H1 (cell line): ENCODE measurements around the gene PGD. TPM values are rescaled to one million over a fixed set of nuclear protein-coding genes. Genes with fewer than 3 reads are reported as not detected.

Source experiments
- CTCF ChIA-PET: fragments of 300-600 bp; sonication (Branson Sonifier 250); formaldehyde crosslinking; loops from one replicate; lab custom pipeline; 2021; ENCODE audit not compliant: partially characterized antibody; lab: Charles Lee
- POLR2A ChIA-PET: fragments of 300-600 bp; sonication (Branson Sonifier 250); formaldehyde crosslinking; loops from one replicate; lab custom pipeline; 2021; ENCODE audit warnings: inconsistent platforms; ENCODE audit not compliant: partially characterized antibody; lab: Charles Lee
- DNase-seq, 2 experiments: peaks; one replicate each; pipeline versions ENCODE4 v3.0.0 to v3.0.0-alpha.2; 2010 to 2022; ENCODE audit warnings: low spot score in 2 of 2, low read depth in 1 of 2, mixed read lengths in 1 of 2
- FAIRE-seq: peaks from 2 replicates; lab custom pipeline; 2011; peaks lifted over from hg19 to GRCh38; lab: Jason Lieb, UNC
- H2AFZ ChIP-seq: 2 replicates; pipeline ENCODE4 v1.8.1; 2012; ENCODE audit warnings: low read length, inconsistent platforms
- H2AK5ac ChIP-seq: 2 replicates; pipeline ENCODE4 v1.6.1; 2013; ENCODE audit warnings: low read depth, low read length
- H2BK120ac ChIP-seq: replicated peaks from 2 replicates; pipeline ENCODE3; 2013; ENCODE audit warnings: low read depth, low read length, inconsistent platforms
- H2BK12ac ChIP-seq: 2 replicates; pipeline ENCODE4 v1.6.1; 2013; ENCODE audit warnings: low read depth, low read length
- H2BK15ac ChIP-seq: 2 replicates; pipeline ENCODE4 v1.6.1; 2013; ENCODE audit warnings: low read length
- H2BK20ac ChIP-seq: 2 replicates; pipeline ENCODE4 v1.6.1; 2013; ENCODE audit warnings: low read length
- H2BK5ac ChIP-seq: 2 replicates; pipeline ENCODE4 v1.6.1; 2013; ENCODE audit warnings: low read depth, low read length
- H3K14ac ChIP-seq: 2 replicates; pipeline ENCODE4 v1.6.1; 2013; ENCODE audit warnings: inconsistent platforms; ENCODE audit not compliant: insufficient read length
- H3K18ac ChIP-seq: 2 replicates; pipeline ENCODE4 v1.6.1; 2013; ENCODE audit warnings: low read length; ENCODE audit errors: extremely low read depth
- H3K23ac ChIP-seq: 2 replicates; pipeline ENCODE4 v1.6.1; 2013; ENCODE audit warnings: inconsistent platforms; ENCODE audit not compliant: insufficient read length
- H3K23me2 ChIP-seq: 2 replicates; pipeline ENCODE4 v1.6.1; 2013; ENCODE audit warnings: low read depth, low read length
- H3K27ac ChIP-seq: 2 replicates; pipeline ENCODE4 v1.6.1; 2011; ENCODE audit warnings: low read depth, low read length, inconsistent platforms
- H3K27me3 ChIP-seq, 4 experiments: replicated peaks in 1 of 4; 1 replicate in 1 of 4; 2 replicates in 3 of 4; pipeline versions ENCODE4 v1.6.1 to v1.8.1; 2011 to 2013; ENCODE audit warnings: low read length in 3 of 4, mild to moderate bottlenecking in 3 of 4, inconsistent platforms in 2 of 4, mixed read lengths in 2 of 4, moderate library complexity in 1 of 4; ENCODE audit not compliant: control insufficient read depth in 3 of 4, insufficient read depth in 3 of 4; ENCODE audit errors: extremely low read depth in 1 of 4
- H3K36me3 ChIP-seq, 4 experiments: 2 replicates each; pipeline versions ENCODE4 v1.6.1 to v1.8.1; 2011 to 2013; ENCODE audit warnings: mild to moderate bottlenecking in 4 of 4, low read length in 3 of 4, moderate library complexity in 2 of 4, control low read depth in 1 of 4, inconsistent platforms in 1 of 4; ENCODE audit not compliant: insufficient read depth in 4 of 4, control insufficient read depth in 2 of 4
- H3K4ac ChIP-seq: replicated peaks from 2 replicates; pipeline ENCODE3; 2013; ENCODE audit warnings: low read length, low read depth, mixed read lengths, inconsistent platforms; ENCODE audit not compliant: insufficient read length
- H3K4me1 ChIP-seq, 4 experiments: replicated peaks in 1 of 4; 1 replicate in 1 of 4; 2 replicates in 3 of 4; pipeline versions ENCODE4 v1.6.1 to v1.8.1; 2011 to 2013; ENCODE audit warnings: low read length in 3 of 4, inconsistent platforms in 2 of 4, mixed read lengths in 1 of 4; ENCODE audit not compliant: insufficient read depth in 4 of 4, control insufficient read depth in 3 of 4
- H3K4me2 ChIP-seq, 2 experiments: 2 replicates each; pipeline versions ENCODE4 v1.6.1 to v1.8.1; 2011 to 2013; ENCODE audit warnings: low read depth in 2 of 2, low read length in 2 of 2, control low read depth in 1 of 2, inconsistent platforms in 1 of 2, mild to moderate bottlenecking in 1 of 2; ENCODE audit not compliant: insufficient read depth in 1 of 2
- H3K4me3 ChIP-seq, 4 experiments: fragments of 200-600, 300-600 bp in 1 of 4; sonication (generic), shearing (Covaris generic), sonication (Bioruptor Twin) in 1 of 4; 2 replicates each; pipeline versions ENCODE4 v1.5.1 to v1.8.1; 2011 to 2016; ENCODE audit warnings: low read length in 4 of 4, low read depth in 3 of 4, control low read depth in 2 of 4, inconsistent platforms in 2 of 4, mild to moderate bottlenecking in 2 of 4, mixed read lengths in 1 of 4, moderate library complexity in 1 of 4; ENCODE audit not compliant: insufficient read depth in 2 of 4; ENCODE audit errors: extremely low read depth in 1 of 4
- H3K56ac ChIP-seq: replicated peaks from 2 replicates; pipeline ENCODE3; 2013; ENCODE audit warnings: low read depth, mild to moderate bottlenecking, mixed read lengths, low read length, inconsistent platforms; ENCODE audit not compliant: insufficient read length
- H3K79me1 ChIP-seq: 2 replicates; pipeline ENCODE4 v1.6.1; 2013; ENCODE audit warnings: low read depth, low read length, control low read depth
- H3K79me2 ChIP-seq, 2 experiments: 2 replicates each; pipeline versions ENCODE4 v1.6.1 to v1.8.1; 2012 to 2013; ENCODE audit warnings: low read length in 2 of 2, mild to moderate bottlenecking in 2 of 2, inconsistent platforms in 1 of 2; ENCODE audit not compliant: insufficient read depth in 2 of 2, control insufficient read depth in 1 of 2
- H3K9ac ChIP-seq, 4 experiments: replicated peaks in 1 of 4; 1 replicate in 1 of 4; 2 replicates in 3 of 4; pipeline versions ENCODE4 v1.6.1 to v1.8.1; 2011 to 2013; ENCODE audit warnings: low read depth in 3 of 4, low read length in 3 of 4, control low read depth in 2 of 4, mild to moderate bottlenecking in 2 of 4, moderate library complexity in 2 of 4, inconsistent platforms in 1 of 4; ENCODE audit errors: extremely low read depth in 1 of 4
- H3K9me3 ChIP-seq, 2 experiments: 2 replicates each; pipeline versions ENCODE4 v1.6.1 to v1.8.1; 2012 to 2013; ENCODE audit warnings: mild to moderate bottlenecking in 2 of 2, moderate library complexity in 2 of 2, control low read depth in 1 of 2, inconsistent platforms in 1 of 2, low read depth in 1 of 2, low read length in 1 of 2, mixed read lengths in 1 of 2; ENCODE audit not compliant: insufficient read depth in 2 of 2
- H4K20me1 ChIP-seq, 2 experiments: replicated peaks in 1 of 2; 2 replicates each; pipeline versions ENCODE3 to v1.8.1; 2011 to 2013; ENCODE audit warnings: inconsistent platforms in 2 of 2, low read length in 2 of 2, mild to moderate bottlenecking in 1 of 2; ENCODE audit not compliant: insufficient read depth in 2 of 2, control insufficient read depth in 1 of 2
- H4K5ac ChIP-seq: 2 replicates; pipeline ENCODE4 v1.6.1; 2013; ENCODE audit warnings: low read length, low read depth, mixed read lengths, inconsistent platforms; ENCODE audit not compliant: insufficient read length
- H4K8ac ChIP-seq: 2 replicates; pipeline ENCODE4 v1.8.0; 2013; ENCODE audit warnings: mild to moderate bottlenecking, moderate library complexity, low read length, inconsistent platforms; ENCODE audit not compliant: insufficient read depth; ENCODE audit errors: extremely low read depth
- H4K91ac ChIP-seq: replicated peaks from 2 replicates; pipeline ENCODE3; 2013; ENCODE audit warnings: low read length, mixed read lengths, inconsistent platforms; ENCODE audit not compliant: insufficient read length
- BACH1 ChIP-seq: IDR thresholded peaks from 2 replicates; pipeline ENCODE4 v1.6.1; 2012; ENCODE audit warnings: low read length, improper control_type of control experiment
- EGR1 ChIP-seq: IDR thresholded peaks from 2 replicates; pipeline ENCODE4 v1.6.1; 2011; ENCODE audit warnings: low read depth, low read length, borderline replicate concordance
- RBBP5 ChIP-seq: IDR thresholded peaks from 2 replicates; pipeline ENCODE4 v1.7.1; 2012; ENCODE audit warnings: low read depth, mild to moderate bottlenecking, inconsistent platforms, low read length, moderate library complexity, borderline replicate concordance
- SP2 ChIP-seq: IDR thresholded peaks from 2 replicates; pipeline ENCODE4 v1.6.1; 2012; ENCODE audit warnings: mild to moderate bottlenecking, low read length, inconsistent platforms
- SUZ12 ChIP-seq: fragments of 200-600 bp; sonication (generic); IDR thresholded peaks from 2 replicates; pipeline ENCODE4 v1.6.1; 2012; ENCODE audit warnings: mild to moderate bottlenecking, inconsistent platforms, low read length, moderate library complexity, mixed read lengths
- TAF1 ChIP-seq: IDR thresholded peaks from 2 replicates; pipeline ENCODE4 v1.6.1; 2011; ENCODE audit warnings: mild to moderate bottlenecking, low read depth, low read length
- WGBS, 2 experiments: shearing (Covaris generic) in 1 of 2; methylation state at CpG; one replicate each; pipeline versions ENCODE4 v1.1.6 to v1.1.7; 2013 to 2015; ENCODE audit warnings: low lambda C conversion rate in 2 of 2, mixed read lengths in 2 of 2, inconsistent platforms in 1 of 2, low coverage in 1 of 2, missing lambda C conversion rate in 1 of 2; ENCODE audit not compliant: insufficient replicate concordance in 2 of 2, insufficient coverage in 1 of 2, insufficient read length in 1 of 2; ENCODE audit errors: extremely low coverage in 1 of 2, missing lambda C conversion rate in 1 of 2; 5-methylcytosine and 5-hydroxymethylcytosine counted together
- long read RNA-seq, 2 experiments: library from RNA in 1 of 2; library from capped mRNA in 1 of 2; stranded (forward); transcript quantifications; one replicate each; pipeline ENCODE4 v2.0.0, GENCODE V29; 2021; ENCODE audit warnings: inconsistent platforms in 1 of 2
- polyA minus RNA-seq, 3 experiments: library from RNA; depleted of rRNA, polyadenylated mRNA; stranded (reverse); fragments of >200 nt; gene quantifications; 1 replicate in 2 of 3; 2 replicates in 1 of 3; pipeline ENCODE4 v1.2.3, GENCODE V29; 2011
- polyA plus RNA-seq, 7 experiments: library from polyadenylated mRNA; depleted of rRNA in 3 of 7; stranded (reverse) in 5 of 7; unstranded in 2 of 7; fragments of >200 nt in 5 of 7; fragments of 200-250 nt in 2 of 7; gene quantifications; 1 replicate in 5 of 7; 2 replicates in 1 of 7; 4 replicates in 1 of 7; pipeline versions ENCODE4 v1.2.1 to v1.2.3, GENCODE V29; 2011 to 2013; ENCODE audit warnings: missing spikeins in 2 of 7, mixed read lengths in 2 of 7
- total RNA-seq: library from RNA; stranded (reverse); fragmentation: NEBNext Ultra II Directional; extraction: Animal tissue kit (Norgen Biotek cat#: 25700); gene quantifications from 2 replicates; pipeline ENCODE4 v1.2.1, GENCODE V29; 2021
- TF ChIP-seq, protein P1 (sequence below): IDR thresholded peaks from 2 replicates; pipeline ENCODE4 v1.6.1; 2011; ENCODE audit warnings: low read depth, mild to moderate bottlenecking, low read length; ENCODE audit not compliant: insufficient read depth

Gene PGD
- total RNA-seq (331 and 340 TPM in 2 replicates), polyA plus RNA-seq (2011; rRNA removed) (191 and 227 TPM in 2 replicates), polyA minus RNA-seq (2011; rRNA and poly(A)+ RNA removed) (244 and 265 TPM in 2 replicates)
- 167 TPM for polyA plus RNA-seq (2011; cell fraction: cytosol; rRNA removed)
- 268 TPM for polyA plus RNA-seq (2011; cell fraction: nucleus; rRNA removed)
- polyA plus RNA-seq (2012, experiment 1 of 2) = 293 to 422 TPM (median 413 TPM) in 4 replicates
- 448 TPM for polyA plus RNA-seq (2012, experiment 2 of 2)
- polyA plus RNA-seq (2013, experiment 1 of 2) = 229 TPM
- polyA plus RNA-seq (2013, experiment 2 of 2) = 225 TPM
- 132 TPM for polyA minus RNA-seq (2011; cell fraction: cytosol; rRNA and poly(A)+ RNA removed)
- 90.0 TPM for polyA minus RNA-seq (2011; cell fraction: nucleus; rRNA and poly(A)+ RNA removed)
- long read RNA-seq, experiment 1, transcript PGD-201 (13 exons, 1,885 nt) = major isoform, 50 of 389 reads
- long read RNA-seq, experiment 1, partial matches to known transcripts = 321 of 389 reads
- long read RNA-seq, experiment 1, other reads (novel, unspliced or antisense) = 17 of 389 reads
- long read RNA-seq, experiment 2, transcript PGD-201 (13 exons, 1,885 nt) = major isoform, 394 of 509 reads
- long read RNA-seq, experiment 2, partial matches to known transcripts = 87 of 509 reads
- long read RNA-seq, experiment 2, other reads (novel, unspliced or antisense) = 27 of 509 reads

DNA sequence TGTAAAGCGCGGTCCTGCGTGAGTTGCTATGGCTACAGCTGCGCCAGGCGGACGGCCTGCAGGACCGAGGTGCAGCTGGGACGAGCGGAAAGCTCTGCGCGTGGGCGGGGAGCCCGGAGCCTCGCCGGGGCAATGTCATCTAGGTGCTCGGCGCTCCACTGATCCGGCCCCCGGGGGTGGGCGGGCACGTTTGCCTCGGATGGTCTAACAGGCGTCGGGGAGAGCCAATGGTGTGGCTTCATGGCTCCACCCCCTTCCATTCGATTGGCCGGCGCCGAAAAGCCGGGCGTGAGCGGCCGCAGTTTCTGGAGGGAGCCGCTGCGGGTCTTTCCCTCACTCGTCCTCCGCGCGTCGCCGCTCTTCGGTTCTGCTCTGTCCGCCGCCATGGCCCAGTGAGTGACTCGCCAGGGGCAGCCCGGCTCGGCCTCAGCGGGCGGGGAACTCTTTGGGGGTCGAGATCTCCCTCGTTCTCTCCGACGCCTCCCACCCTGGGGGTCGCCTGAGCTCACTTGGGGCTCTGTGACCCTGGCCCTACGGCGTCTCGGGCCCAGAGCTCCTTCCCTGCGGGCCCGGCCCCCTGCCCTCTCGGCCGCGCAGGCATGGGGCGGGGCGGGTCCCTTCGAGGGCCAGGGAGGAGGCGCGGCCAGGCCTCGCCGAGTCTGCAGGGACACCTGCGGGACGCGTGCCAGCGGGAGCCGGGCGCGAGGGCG is at the start of gene PGD:
TSS of gene PGD (plus strand) at position 331 of the 710 bp plus-strand sequence. CDS start at position 385, 54 bp downstream.
- Histone ChIP-seq H3K79me2 (peaks cover 10 to 26% of the 10 kb centered on the region in 2 experiments), H3K14ac (no peak within 1 kb of the TSS), H4K8ac (peak within 1 kb of the TSS; percentile 66; the same call in 1 of the 2 replicates), H3K18ac (peak within 1 kb of the TSS; percentile 97), H3K4me3 (peak within 1 kb of the TSS; percentile 84 to 99 (median 95)), H3K56ac (peak within 1 kb of the TSS; percentile 75), H3K27ac (peak within 1 kb of the TSS; percentile 90), H4K91ac (peak within 1 kb of the TSS; percentile 47), H3K27me3 (no peaks in the 10 kb centered on the region), H3K23ac (no peak within 1 kb of the TSS), H4K5ac (peak within 1 kb of the TSS; percentile 98), H2BK15ac (peak within 1 kb of the TSS; percentile 53; the same call in 1 of the 2 replicates), H2AK5ac (no peak within 1 kb of the TSS), H3K4me1 (peaks cover 0 to 7% (median 5%) of the 10 kb centered on the region in 4 experiments; a peak in 5 of 7 replicates), H3K9me3 (no peaks in the 10 kb centered on the region; a peak in 1 of 4 replicates), H3K79me1 (no peaks in the 10 kb centered on the region; the same call in 1 of the 2 replicates), H3K4me2 (peak within 1 kb of the TSS; percentile 82 to 91), H2AFZ (peak within 1 kb of the TSS; percentile 64; the same call in 1 of the 2 replicates), H2BK5ac (peak within 1 kb of the TSS; percentile 82), H2BK120ac (no peak within 1 kb of the TSS), H2BK12ac (0 out of 2 replicates have a peak within 1 kb of the TSS, but pooled peaks have one; percentile 29), H3K23me2 (peaks cover 9% of the 10 kb centered on the region; the same call in 1 of the 2 replicates), H3K36me3 (peaks cover 5 to 30% (median 16%) of the 10 kb centered on the region in 4 experiments), H2BK20ac (no peak within 1 kb of the TSS), H3K9ac (peak within 1 kb of the TSS; percentile 58 to 91 (median 76)), H3K4ac (peak within 1 kb of the TSS; percentile 87), H4K20me1 (peaks cover 3 to 6% of the 10 kb centered on the region in 2 experiments)
- DNase-seq (peak; percentile 87 to 99), FAIRE-seq (no peak)
- POLR2A ChIA-PET = interaction anchor here (0.6 to 6.5 kb wide), 18 partner anchors 10 to 678 kb away, joined by 3 to 72 read pairs (median 4); partner anchors contain the start of genes CENPS, DFFA and KIF1B
- CTCF ChIA-PET = interaction anchor here (1.3 to 2.8 kb wide), 5 partner anchors 10 to 95 kb away, joined by 3 to 22 read pairs (median 11); partner anchors contain the start of gene CENPS
- WGBS, 2 experiments = 1% methylated on average over 54 of the region's 76 CpGs; no CpG with 5 or more reads in 1 of the 2 experiments
- TF ChIP-seq BACH1 (peak; percentile 79), SP2 (peak; percentile 82), EGR1 (peak; percentile 99), SUZ12 (no peak; the same call in 1 of the 2 replicates), RBBP5 (peak; percentile 88; the same call in 1 of the 2 replicates), TAF1 (peak; percentile 95)
- TF ChIP-seq, protein P1, sequence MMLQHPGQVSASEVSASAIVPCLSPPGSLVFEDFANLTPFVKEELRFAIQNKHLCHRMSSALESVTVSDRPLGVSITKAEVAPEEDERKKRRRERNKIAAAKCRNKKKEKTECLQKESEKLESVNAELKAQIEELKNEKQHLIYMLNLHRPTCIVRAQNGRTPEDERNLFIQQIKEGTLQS = no peak
